ENCODE results near the gene PCDHAC2.

The PCDHAC2 gene

GRCh38 chr5:140965905-140966292 is 377 bp upstream of the PCDHAC2 start:
- no peaks in the 10 kb centered on the region for H3K79me2 ChIP-seq (ENCODE audit: low read length)
- no peaks in the 10 kb centered on the region for H3K27me3 ChIP-seq (ENCODE audit: low read depth, low read length)
- no peaks in the 10 kb centered on the region for H3K36me3 ChIP-seq (replicated peaks; ENCODE audit: low read depth, low read length)
- no peaks in the 10 kb centered on the region for H3K9me3 ChIP-seq (ENCODE audit: insufficient read depth, low read length)
- H3K4me2 ChIP-seq (ENCODE audit: low read length), result no peak overlapping the region
- no peaks in the 10 kb centered on the region for H3K4me1 ChIP-seq (ENCODE audit: low read length)
- H3K4me3 ChIP-seq (ENCODE audit: low read length), result no peak overlapping the region
- H3K27ac ChIP-seq (ENCODE audit: low read length), result no peak overlapping the region
- TF ChIP-seq CTCF (IDR thresholded peaks at IDR 0.05; ENCODE audit: low read depth, low read length) (no peak), EZH2phosphoT487 (IDR thresholded peaks at IDR 0.05; ENCODE audit: low read depth) (no peak)
- H3K9ac ChIP-seq (ENCODE audit: low read length), result no peak overlapping the region
- H2AFZ ChIP-seq (ENCODE audit: low read depth, low read length), result no peak overlapping the region
- H4K20me1 ChIP-seq (ENCODE audit: insufficient read depth, low read length), result no peaks in the 10 kb centered on the region

DNA sequence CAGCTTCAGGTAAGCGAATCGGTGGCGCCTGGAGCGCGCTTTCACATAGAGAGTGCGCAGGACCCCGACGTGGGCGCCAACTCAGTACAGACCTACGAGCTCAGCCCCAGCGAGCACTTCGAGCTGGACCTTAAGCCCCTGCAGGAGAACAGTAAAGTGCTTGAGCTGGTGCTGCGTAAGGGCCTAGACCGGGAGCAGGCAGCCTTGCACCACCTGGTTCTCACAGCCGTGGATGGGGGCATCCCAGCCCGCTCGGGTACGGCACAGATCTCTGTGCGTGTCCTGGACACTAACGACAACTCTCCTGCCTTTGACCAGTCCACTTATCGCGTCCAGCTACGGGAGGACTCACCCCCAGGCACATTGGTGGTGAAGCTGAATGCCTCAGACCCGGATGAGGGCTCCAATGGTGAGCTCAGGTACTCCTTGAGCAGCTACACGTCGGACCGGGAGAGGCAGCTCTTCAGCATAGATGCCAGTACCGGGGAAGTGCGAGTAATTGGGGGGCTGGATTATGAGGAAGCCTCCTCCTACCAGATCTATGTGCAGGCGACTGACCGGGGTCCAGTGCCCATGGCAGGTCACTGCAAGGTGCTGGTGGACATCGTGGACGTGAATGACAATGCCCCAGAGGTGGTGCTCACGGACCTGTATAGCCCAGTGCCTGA is 1.1 kb downstream of the PCDHAC2 start:
- Histone ChIP-seq H3K4me1 (ENCODE audit: low read length) (no peaks in the 10 kb centered on the region), H3K9ac (ENCODE audit: low read length) (no peak overlapping the region), H3K36me3 (replicated peaks; ENCODE audit: low read depth, low read length) (no peaks in the 10 kb centered on the region), H3K4me3 (ENCODE audit: low read length) (no peak overlapping the region), H3K27me3 (ENCODE audit: low read depth, low read length) (no peaks in the 10 kb centered on the region), H3K27ac (ENCODE audit: low read length) (no peak overlapping the region), H2AFZ (ENCODE audit: low read depth, low read length) (no peak overlapping the region), H4K20me1 (ENCODE audit: insufficient read depth, low read length) (no peaks in the 10 kb centered on the region), H3K9me3 (ENCODE audit: insufficient read depth, low read length) (no peaks in the 10 kb centered on the region), H3K79me2 (ENCODE audit: low read length) (no peaks in the 10 kb centered on the region), H3K4me2 (ENCODE audit: low read length) (no peak overlapping the region)
- TF ChIP-seq CTCF (IDR thresholded peaks at IDR 0.05; ENCODE audit: low read depth, low read length), result no peak
- TF ChIP-seq EZH2phosphoT487 (IDR thresholded peaks at IDR 0.05; ENCODE audit: low read depth), result no peak

DNA sequence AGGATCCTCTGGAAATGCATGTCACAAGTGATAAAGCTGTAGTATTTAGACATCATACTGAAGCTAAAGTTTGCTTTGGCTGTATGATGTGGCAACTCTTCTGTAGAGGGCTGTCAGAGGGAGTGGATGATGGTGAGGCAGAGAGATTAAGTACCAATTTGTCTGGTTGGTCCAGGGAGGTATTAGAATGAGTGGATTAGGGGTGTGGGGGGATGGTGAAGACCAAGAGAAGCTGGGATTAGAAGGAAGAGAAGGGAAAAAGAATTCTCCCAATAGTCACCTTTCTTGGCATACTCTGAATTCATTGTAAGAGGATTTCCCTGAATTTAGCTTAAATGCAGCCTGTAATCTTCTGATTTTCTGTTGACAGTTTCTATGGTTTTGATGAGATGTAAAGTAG is 3.6 kb downstream of the PCDHAC2 start:
- Histone ChIP-seq H3K79me2 (ENCODE audit: low read length) (no peaks in the 10 kb centered on the region), H4K20me1 (ENCODE audit: insufficient read depth, low read length) (no peaks in the 10 kb centered on the region), H3K4me3 (ENCODE audit: low read length) (no peak overlapping the region), H3K4me1 (ENCODE audit: low read length) (no peaks in the 10 kb centered on the region), H3K9ac (ENCODE audit: low read length) (no peak overlapping the region), H3K36me3 (replicated peaks; ENCODE audit: low read depth, low read length) (no peaks in the 10 kb centered on the region), H3K27ac (ENCODE audit: low read length) (no peak overlapping the region), H3K4me2 (ENCODE audit: low read length) (no peak overlapping the region), H2AFZ (ENCODE audit: low read depth, low read length) (no peak overlapping the region), H3K9me3 (ENCODE audit: insufficient read depth, low read length) (no peaks in the 10 kb centered on the region), H3K27me3 (ENCODE audit: low read depth, low read length) (no peaks in the 10 kb centered on the region)
- TF ChIP-seq CTCF (IDR thresholded peaks at IDR 0.05; ENCODE audit: low read depth, low read length) (no peak), EZH2phosphoT487 (IDR thresholded peaks at IDR 0.05; ENCODE audit: low read depth) (no peak)

GRCh38 chr5:140973550-140973949 is 7.3 kb downstream of the PCDHAC2 start:
- Histone ChIP-seq H3K4me3 (ENCODE audit: low read length) (no peak overlapping the region), H2AFZ (ENCODE audit: low read depth, low read length) (no peak overlapping the region), H3K9me3 (ENCODE audit: insufficient read depth, low read length) (no peaks in the 10 kb centered on the region), H3K27ac (ENCODE audit: low read length) (no peak overlapping the region), H3K4me2 (ENCODE audit: low read length) (no peak overlapping the region), H3K36me3 (replicated peaks; ENCODE audit: low read depth, low read length) (no peaks in the 10 kb centered on the region), H3K79me2 (ENCODE audit: low read length) (no peaks in the 10 kb centered on the region), H3K4me1 (ENCODE audit: low read length) (no peaks in the 10 kb centered on the region), H3K27me3 (ENCODE audit: low read depth, low read length) (no peaks in the 10 kb centered on the region), H3K9ac (ENCODE audit: low read length) (no peak overlapping the region), H4K20me1 (ENCODE audit: insufficient read depth, low read length) (no peaks in the 10 kb centered on the region)
- no peak for TF ChIP-seq CTCF (IDR thresholded peaks at IDR 0.05; ENCODE audit: low read depth, low read length)
- no peak for TF ChIP-seq EZH2phosphoT487 (IDR thresholded peaks at IDR 0.05; ENCODE audit: low read depth)

Measured in OCI-LY3 (cell line).